Measurements from ENCODE around the gene PTPN3. TPM values are rescaled to one million over a fixed set of nuclear protein-coding genes. Genes with fewer than 3 reads are reported as not detected.

PTPN3 gene
- total RNA-seq, 1 donor from 2014 or later, result 13.4 TPM

- no peak for TF ChIP-seq CTCF (IDR thresholded peaks at IDR 0.05)
- no peaks in the 10 kb centered on the region for H3K9me3 ChIP-seq
- no peak for ATAC-seq
- DNase-seq, result no peak
- H3K4me1 ChIP-seq, result no peaks in the 10 kb centered on the region
- intact Hi-C loops (cut with DNase I), result no loop called here
- no peak overlapping the region for H3K27ac ChIP-seq
- H3K4me3 ChIP-seq, result no peak overlapping the region
- peaks cover 56% of the 10 kb centered on the region for H3K36me3 ChIP-seq
- H3K27me3 ChIP-seq (ENCODE audit: low read depth), result no peaks in the 10 kb centered on the region
Observed at GRCh38 chr9:109382585-109382984, 115.5 kb downstream of the PTPN3 start.

GRCh38 chr9:109382182-109382581 lies 115.9 kb downstream of the PTPN3 start:
- peaks cover 52% of the 10 kb centered on the region for H3K36me3 ChIP-seq
- intact Hi-C loops (cut with DNase I), result no loop called here

GRCh38 chr9:109381011-109381729 lies 116.9 kb downstream of the PTPN3 start:
- no peaks in the 10 kb centered on the region for H3K9me3 ChIP-seq
- ATAC-seq (no peak), DNase-seq (no peak)
- intact Hi-C loops (cut with DNase I), result no loop called here
- TF ChIP-seq CTCF (IDR thresholded peaks at IDR 0.05), result no peak
- no peaks in the 10 kb centered on the region for H3K27me3 ChIP-seq (ENCODE audit: low read depth)
- no peak overlapping the region for H3K4me3 ChIP-seq
- H3K36me3 ChIP-seq, result peaks cover 43% of the 10 kb centered on the region
- H3K27ac ChIP-seq, result no peak overlapping the region
- H3K4me1 ChIP-seq, result no peaks in the 10 kb centered on the region

More at GRCh38 chr9:109382182-109382581, 115.9 kb downstream of the PTPN3 start:
- TF ChIP-seq CTCF (IDR thresholded peaks at IDR 0.05), result no peak
- Histone ChIP-seq H3K27me3 (ENCODE audit: low read depth) (no peaks in the 10 kb centered on the region), H3K9me3 (no peaks in the 10 kb centered on the region), H3K4me3 (no peak overlapping the region), H3K27ac (no peak overlapping the region), H3K4me1 (no peaks in the 10 kb centered on the region)
- no peak for ATAC-seq
- no peak for DNase-seq

GRCh38 chr9:109379513-109379912 lies 118.6 kb downstream of the PTPN3 start:
- ATAC-seq (no peak), DNase-seq (no peak)
- no peak overlapping the region for H3K27ac ChIP-seq
- intact Hi-C loops (cut with DNase I), result no loop called here
- H3K27me3 ChIP-seq (ENCODE audit: low read depth), result no peaks in the 10 kb centered on the region
- no peaks in the 10 kb centered on the region for H3K9me3 ChIP-seq
- H3K4me1 ChIP-seq, result no peaks in the 10 kb centered on the region
- H3K36me3 ChIP-seq, result peaks cover 27% of the 10 kb centered on the region
- H3K4me3 ChIP-seq, result no peak overlapping the region
- TF ChIP-seq CTCF (IDR thresholded peaks at IDR 0.05), result no peak

GRCh38 chr9:109378316-109378715 lies 119.8 kb downstream of the PTPN3 start:
- H3K9me3 ChIP-seq, result no peaks in the 10 kb centered on the region
- ATAC-seq (no peak), DNase-seq (no peak)
- no peaks in the 10 kb centered on the region for H3K27me3 ChIP-seq (ENCODE audit: low read depth)
- no peak for TF ChIP-seq CTCF (IDR thresholded peaks at IDR 0.05)
- H3K36me3 ChIP-seq, result peaks cover 19% of the 10 kb centered on the region
- H3K4me3 ChIP-seq, result no peak overlapping the region
- intact Hi-C loops (cut with DNase I), result no loop called here
- H3K4me1 ChIP-seq, result no peaks in the 10 kb centered on the region
- no peak overlapping the region for H3K27ac ChIP-seq
